Thyroid gland (tissue), 4 donors: ENCODE measurements around the gene ZBTB49.

Experiments used
- CTCF ChIP-seq, 6 experiments: fragments of 200-600 bp in 3 of 6; fragments of 450-650 bp in 3 of 6; sonication (generic) in 3 of 6; IDR thresholded peaks; one replicate each; pipeline ENCODE4 v1.5.1; 2016 to 2019; ENCODE audit warnings: antibody characterized with exemption in 6 of 6, mild to moderate bottlenecking in 2 of 6, inconsistent platforms in 1 of 6, moderate library complexity in 1 of 6
- POLR2A ChIP-seq, 2 donors: fragments of 450-650 bp; IDR thresholded peaks; one replicate each; pipeline ENCODE4 v1.6.1; 2017; ENCODE audit warnings: antibody characterized with exemption in 2 of 2, mild to moderate bottlenecking in 2 of 2, moderate library complexity in 1 of 2

- TF ChIP-seq POLR2A (IDR thresholded peaks at IDR 0.05), result no peak
- TF ChIP-seq CTCF (IDR thresholded peaks at IDR 0.05), result no peak
Measured at GRCh38 chr4:4320951-4321714, 31.1 kb downstream of the ZBTB49 start.
